Fibroblast of gingiva (primary cell): Measurements from ENCODE around the gene VENTX.

ENCODE experiments used
- DNase-seq: peaks from one replicate; pipeline ENCODE4 v3.0.0-alpha.2; 2011; ENCODE audit warnings: low read depth

The VENTX gene

DNA sequence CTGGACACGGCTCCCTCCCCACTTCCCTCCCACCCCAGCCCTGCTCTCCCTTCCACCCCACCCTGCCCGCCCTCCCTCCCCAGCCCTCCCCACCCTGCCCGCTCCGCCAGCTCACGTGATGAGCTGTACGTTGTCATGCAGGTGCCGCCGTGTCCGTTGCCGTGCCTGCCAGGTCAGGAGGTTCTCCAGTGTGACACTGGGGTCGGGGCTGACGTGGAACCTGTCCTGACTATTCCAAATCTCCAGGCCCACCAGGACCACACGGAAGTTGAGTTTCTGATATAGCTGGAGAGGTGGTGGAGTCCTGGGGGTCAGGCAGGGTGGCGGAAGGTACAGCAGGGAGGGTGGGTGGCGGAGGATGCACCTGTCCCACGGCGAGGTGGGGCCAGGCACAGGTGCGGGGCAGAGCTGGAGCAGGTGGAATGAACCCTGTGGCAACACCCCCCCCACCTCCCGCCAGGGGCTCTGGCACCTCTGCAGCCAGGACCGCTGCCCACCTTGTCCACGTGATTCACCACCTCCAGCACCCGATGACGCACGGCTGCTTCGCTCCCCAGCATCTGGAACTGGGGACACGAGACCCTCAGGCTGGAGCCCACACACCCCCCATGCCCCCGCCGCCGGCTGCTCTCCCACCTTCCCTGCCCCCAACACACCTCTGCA is 34.8 kb downstream of the VENTX start:
- DNase-seq, result no peak

DNA sequence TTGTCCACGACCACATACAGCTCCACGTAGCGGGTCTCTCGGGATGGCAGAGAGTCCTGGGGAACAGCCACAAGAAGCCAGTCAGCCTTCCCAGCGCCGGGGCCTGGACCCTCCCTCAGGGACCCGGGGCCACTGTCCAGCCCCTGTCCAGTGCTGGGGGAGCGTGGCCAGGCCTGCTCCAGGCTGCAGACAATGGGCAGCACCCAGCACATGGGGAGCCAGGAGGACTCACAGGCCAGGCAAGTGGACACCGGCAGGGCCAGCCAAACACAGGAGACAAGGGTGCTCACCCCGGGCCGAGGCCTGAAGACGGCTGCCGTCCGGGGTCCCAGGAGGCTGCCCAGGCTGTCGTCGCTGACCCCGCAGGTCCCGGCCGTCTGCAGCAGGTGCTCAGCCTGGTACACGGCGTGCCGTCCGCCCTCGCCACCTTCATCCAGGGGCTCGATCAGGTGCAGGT is 35.3 kb downstream of the VENTX start:
- no peak for DNase-seq

DNA sequence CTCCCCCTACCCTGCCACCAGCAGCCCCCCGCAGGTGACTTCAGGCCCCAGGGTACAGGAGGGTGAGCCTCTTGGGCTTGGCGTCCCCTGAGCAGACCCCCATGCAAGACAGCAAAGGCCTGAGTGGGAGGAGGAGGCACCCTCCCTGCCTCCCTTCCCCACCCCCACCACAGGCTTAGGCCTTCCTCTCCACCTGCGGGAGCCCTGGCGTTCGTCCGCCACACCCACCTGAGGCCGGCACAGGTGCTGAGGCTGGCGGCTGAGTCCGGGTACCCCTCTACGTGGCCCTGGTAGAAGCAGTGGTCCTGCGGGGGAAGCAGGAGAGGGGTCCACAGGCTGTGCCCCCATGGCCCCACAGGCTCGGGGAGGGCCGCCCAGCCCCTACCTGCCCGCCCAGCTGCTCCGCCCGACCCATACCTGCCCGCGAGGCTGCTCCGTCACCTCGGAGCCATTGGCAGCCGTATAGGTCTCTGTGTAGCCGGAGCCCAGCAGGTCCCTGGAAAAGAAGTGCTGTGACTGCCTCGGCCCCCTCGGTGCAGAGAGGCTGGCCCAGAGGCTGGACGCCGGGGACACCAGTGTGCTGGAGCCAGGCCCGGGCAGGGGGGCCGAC is 36.0 kb downstream of the VENTX start:
- DNase-seq, result no peak

DNA sequence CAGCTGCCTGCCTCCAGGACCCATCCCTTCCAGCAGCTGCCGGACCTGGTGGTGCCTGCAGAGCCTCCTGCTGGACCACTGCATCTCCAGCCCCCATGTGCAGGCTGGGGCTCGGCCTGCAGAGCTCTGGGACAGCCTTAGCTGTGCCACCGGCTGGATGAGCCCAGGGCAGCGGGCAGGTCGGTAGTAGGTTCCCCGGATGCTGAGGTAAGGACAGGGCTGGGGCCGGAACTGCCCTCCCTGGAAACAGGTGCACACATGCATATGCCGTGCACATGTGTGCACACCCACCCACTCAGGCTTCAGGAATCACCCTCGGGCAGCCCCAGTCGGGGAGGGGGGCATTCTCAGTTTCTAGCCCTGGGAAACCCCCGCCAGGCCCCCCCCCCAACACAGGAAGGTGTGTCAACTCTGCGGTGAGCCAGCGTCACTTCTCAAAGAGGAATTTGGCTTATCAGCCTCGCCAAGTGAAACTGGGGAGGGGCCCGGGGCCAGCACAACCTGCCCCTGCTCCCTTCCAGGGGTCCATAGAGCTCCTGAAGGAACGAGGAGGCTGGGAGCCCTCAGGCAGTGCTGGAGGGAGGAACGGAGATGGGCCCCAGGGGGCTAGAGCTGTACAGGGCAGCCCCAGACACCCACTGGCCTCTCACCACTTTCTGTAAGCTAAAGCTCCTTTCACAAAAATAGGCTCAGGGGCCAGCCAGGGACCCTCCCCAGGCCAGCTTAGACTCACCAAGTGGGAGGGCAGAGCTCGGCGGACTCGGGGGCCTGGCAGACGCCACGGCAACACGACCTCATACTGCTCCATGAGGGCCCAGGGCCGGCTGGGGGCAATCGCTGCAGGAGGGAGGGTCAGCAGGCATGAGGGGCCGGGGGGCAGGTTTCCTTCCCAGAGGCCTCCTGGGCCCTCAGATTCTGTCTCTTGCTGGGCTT is 37.4 kb downstream of the VENTX start:
- no peak for DNase-seq

DNA sequence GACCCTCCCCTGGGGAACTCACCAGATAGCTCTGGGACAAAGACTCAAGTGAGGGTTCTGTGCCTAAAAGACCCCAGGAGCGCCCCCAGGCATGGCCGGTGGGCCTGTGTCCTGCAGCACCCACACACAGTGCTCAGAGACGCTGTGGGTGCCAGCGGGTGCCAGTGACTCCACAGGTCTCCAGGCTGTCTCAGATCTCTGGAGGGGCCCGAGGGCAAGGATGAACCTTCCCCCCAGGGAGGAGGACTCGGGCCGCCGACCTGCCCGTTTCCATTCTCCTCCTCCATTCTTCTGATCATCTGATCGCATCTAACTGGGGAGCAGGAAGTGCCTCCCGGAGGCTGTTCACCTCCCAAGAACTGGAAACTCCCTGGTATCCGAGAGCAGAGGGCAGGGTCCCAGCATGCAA is 38.0 kb downstream of the VENTX start:
- no peak for DNase-seq

DNA sequence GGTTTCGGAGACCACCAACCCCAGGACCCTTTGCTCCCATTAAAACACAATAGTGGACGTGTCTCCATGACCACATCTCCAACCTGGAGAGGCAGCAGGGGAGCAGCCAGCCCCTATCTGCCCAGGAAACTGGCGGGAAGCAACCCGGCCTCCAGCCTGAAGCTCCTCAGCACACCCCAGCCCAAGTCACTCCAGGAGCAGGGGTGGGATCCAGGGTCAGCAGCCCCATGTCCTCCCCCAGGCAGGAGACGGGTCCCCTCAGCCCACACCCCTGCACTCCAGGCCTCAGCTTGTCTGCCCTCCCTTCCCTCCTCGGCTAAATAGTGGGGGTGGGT is 38.4 kb downstream of the VENTX start:
- DNase-seq, result no peak

DNA sequence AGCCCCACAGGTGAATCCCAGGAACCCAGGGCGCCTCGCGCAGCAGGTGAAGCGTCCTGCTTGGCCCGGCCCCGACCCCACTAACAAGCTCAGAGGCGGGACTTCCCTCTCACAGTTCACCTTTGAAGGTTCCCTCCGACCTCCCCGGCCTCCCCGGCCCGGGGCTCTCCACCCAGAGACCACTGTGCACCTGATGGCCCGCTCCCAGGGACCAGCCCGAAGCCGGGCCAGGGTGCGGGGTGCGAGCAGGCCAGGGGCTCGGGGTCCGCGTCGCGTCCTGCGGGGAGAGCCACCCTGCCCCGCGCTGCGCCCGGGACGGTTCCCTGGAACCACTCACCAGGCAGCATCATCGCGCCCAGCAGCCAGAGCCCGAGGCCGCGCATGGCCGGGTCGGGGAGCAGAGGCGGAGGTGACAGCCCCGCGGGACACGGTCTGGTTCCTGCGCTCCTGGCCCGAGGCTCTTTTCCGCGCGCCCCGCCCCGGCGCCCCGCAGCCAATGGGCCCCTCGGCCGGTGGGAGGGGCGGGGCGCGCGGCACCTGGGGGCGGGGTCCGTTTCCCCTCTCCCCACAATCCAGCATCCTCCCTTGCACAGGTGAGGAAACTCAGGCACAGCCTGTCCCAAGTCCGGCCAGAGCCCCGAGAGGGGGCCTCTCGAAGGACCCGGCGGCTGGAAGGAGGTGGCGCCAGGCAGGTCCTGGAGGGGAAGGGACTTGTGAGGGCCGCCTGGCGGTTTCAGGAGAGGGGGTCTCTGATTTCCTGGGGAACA is 39.0 kb downstream of the VENTX start, which contains the start of gene ADAM8:
TSS of gene ADAM8 (minus strand) at position 434 of the 767 bp plus-strand sequence. CDS start at position 383, 51 bp downstream.
- DNase-seq, result no peak

DNA sequence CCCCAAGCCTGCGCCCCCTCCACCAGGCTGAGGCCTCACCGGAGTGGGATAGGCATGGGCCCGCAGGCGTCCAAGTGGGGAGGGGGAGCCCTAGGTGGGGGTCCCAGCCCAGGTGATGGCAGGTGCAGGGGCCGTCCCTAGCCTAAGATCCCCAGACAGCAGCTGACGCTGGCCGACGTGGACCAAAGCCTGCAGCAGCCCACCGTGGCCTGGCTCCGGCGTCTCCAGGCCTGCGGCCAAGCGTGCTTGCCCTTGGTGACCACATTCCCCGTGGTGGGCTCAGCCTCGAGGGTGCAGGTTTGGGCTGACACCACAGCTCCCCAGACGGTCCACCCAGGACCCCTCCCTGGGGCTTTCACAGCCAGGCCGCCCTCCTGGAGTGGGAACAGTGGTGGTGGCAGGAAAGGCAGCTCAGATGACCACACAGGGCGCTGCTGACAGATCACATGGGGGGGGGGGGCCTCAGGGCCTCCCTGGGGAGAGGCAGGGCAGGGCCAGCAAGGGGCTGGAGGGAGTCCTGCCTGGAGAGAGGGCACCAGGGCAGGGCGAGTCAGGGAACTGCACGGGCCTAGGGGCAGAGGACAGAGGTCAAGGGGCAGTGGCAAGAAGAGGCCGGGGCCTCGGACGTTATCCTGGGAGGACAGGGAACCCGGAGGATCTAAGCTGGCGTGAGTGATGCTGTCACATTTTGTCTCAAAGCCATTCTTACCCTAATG is 39.8 kb downstream of the VENTX start:
- DNase-seq, result no peak

DNA sequence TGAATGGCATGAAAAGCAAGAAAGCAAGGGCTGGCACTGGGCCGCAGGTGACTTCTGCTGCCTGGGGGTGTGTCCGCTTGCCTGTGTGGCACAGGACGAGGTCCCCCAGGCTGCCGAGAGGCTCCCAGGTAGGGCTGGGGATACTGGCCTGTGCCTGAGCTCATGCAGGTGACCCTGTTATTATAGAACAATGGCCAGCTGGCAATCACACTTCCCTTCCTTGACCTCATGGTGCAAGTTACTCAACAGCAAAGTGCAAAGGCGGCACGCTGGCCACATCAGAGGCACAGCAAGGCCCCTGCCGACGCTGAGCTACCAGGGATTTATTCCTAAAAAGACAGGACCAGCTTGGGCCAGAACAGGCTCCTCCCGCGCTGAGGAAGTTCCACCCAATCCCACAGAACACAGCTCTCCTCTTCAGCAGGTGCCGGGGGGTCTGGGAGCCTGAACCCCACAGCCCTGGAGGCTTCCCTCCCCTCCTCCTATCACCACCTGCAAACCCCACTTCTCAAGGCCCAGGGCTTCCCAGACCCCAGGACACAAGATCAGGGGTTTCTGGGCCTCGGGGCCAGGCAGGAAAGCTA is 40.4 kb downstream of the VENTX start:
- DNase-seq, result no peak

DNA sequence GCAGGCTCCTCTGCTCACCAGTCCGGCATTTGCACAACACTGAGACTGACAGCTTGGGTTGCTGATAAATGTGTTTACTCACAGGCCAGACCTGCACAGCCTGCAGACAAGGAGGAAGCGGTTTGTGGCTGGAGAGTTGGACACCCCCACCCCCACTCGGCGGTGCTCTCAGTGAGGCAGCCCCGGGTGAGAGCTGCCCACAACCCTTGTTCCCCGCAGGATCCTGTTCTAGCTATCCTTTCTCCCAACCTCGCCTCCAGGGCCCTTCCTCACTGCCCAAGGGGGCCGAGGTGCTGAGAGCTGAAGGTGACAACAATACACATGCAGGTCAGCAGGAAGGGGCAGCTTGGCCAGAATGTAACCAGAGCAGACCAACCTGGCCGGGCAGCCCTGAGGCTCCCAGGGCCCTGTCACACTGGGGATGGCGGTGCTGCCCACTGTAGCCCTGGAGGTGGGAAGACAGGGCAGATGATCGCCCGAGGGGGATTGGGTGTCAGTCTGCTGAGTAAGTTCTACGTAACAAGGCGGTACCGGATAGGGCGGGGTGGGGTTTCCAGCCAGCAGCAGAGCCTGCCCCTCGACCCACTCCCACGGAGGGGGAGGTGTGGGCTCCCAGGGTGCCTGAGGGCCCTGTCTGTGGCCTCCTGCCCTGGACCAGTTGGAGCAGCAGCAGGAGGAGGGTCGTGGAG is 41.1 kb downstream of the VENTX start:
- DNase-seq, result no peak

DNA sequence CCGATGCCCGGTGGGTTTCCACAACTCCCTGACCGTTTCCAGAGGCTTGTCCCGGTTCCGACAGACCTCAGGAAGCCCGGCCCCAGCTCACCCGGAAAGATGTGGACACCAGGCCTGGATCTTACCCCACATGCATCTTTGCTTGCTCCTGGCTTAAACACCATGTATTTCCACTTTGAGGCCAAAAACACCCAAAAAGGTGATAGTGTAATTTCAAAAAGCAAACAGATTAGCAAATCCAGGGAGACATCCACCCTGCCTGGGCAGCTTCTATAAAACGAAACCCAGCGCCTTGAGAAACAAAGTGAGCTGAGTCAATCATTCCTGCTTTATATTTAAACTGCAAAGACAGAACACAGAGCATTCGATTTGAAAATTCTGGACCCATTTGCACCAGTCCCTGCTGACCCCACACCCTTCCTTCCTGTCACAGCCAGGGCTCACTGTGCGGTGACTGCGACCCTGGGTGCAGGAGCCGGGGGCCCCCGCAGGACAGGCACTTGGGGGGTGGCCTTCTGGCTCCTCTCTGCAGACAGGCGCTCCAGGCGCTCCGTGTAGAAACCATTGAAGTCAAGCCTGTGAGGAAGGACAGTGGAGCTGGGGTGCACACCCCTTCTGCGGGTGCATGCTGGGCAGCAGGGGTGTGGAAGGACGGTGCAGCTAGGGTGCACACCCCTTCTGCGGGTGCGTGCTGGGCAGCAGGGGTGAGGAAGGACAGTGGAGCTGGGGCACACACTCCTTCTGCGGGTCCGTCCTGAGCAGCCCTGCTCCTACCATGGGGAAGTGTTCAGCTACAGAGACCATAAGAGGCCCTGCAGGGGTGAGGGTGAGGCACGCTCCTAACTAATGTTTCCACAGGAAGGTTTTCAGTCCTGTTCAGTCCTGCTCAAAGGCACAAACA is 41.9 kb downstream of the VENTX start:
- DNase-seq, result no peak

DNA sequence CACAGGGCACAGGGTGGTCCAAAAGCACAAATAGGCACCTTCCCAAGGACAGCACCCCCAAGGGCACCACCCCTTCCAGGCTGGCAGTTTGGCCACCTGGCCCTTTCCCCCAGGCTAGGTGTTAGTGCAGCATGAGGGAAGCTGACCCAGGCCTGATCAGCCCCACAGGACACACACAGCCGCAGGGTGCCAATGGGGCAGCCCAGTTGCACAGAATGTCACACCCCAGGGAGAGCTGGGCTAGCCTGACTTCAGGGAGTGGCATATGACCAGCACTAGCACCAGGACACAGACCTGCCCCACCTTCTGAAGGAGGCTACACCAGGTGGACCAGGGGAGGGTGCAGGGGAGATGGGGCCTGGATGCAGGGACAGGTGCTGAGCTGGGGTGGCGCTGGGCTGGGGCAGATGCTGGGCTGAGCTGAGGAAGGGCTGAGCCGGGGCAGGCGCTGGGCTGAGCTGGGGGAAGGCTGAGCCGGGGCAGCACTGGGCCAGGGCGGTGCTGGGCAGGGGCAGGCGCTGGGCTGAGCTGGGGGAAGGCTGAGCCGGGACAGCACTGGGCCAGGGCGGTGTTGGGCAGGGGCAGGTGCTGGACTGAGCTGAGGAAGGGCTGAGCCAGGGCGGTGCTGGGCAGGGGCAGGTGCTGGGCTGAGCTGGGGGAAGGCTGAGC is 42.9 kb downstream of the VENTX start:
- no peak for DNase-seq

DNA sequence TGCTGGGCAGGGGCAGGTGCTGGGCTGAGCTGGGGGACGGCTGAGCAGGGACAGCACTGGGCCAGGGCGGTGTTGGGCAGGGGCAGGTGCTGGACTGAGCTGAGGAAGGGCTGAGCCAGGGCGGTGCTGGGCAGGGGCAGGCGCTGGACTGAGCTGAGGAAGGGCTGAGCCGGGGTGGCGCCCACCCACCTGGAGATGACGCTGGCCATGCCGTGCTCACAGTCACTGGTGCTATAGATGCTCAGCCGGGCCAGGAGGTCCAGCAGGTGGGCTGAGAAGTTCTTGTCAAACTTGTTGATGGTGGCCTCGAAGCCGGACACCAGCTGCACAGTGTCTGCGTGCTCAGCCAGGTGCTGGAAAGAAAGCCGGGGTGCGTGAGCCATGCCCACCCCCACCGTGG is 43.4 kb downstream of the VENTX start:
- DNase-seq, result no peak

DNA sequence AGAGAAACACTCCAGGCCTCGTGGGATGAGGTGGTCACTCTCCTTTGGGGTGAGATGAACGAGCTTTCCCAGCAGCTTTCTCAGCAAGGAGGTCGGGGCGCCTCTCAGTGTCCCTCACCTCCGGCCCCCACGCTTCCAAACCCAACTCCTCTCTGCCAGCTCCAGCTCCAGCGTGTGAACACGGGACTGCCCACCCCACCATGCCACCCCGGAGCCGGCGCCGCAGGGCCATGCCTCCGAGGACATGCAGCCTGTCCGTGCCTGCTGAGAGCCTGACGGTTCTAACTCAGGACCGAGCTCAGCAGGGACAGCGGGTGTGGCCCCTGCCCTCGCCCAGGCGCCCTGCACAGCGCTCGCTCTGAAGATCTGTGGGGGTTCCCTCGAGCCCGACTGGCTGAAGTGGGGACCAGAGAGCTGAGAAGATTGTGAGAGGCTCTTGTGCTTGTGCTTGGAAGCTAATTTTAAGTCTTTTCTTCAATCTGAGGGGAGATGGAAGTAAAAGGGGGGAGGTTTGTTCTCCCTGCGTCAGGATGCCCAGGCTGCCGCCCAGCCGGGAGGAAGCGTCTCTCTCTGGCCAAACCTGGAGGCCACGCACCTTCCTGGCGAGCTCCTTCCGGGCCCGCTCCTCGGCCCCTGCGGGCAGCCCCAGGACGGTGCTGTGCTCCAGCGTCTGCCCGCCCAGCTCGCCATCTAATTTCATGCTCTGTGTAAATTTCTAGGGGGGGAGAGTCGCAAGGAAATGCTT is 44.1 kb downstream of the VENTX start:
- no peak for DNase-seq

DNA sequence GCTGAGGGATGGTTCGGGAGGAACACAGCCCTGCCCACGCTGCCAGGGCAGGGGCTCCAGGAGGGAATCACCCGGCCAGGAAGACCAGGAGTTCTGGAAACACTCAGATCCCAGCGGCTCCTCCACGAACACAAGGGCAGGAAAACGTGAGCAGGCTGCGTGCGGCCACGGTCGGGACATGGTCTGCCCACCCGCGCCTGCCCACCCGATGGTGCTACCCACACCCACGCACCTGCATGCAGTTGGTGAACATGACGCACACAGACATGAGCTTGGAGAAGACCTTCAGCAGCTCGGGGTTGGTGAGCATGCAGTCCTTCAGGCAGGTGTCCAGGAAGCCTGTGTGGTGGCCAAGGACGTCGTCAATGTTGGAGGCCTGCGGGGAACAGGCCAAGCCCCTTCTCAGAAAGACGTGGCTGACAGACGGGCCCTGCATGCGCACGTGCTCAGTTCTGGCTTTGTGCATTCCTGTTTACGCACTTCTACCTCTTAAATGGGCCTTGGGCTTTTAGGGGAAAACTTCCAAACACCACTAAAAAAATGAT is 45.3 kb downstream of the VENTX start:
- DNase-seq, result no peak

DNA sequence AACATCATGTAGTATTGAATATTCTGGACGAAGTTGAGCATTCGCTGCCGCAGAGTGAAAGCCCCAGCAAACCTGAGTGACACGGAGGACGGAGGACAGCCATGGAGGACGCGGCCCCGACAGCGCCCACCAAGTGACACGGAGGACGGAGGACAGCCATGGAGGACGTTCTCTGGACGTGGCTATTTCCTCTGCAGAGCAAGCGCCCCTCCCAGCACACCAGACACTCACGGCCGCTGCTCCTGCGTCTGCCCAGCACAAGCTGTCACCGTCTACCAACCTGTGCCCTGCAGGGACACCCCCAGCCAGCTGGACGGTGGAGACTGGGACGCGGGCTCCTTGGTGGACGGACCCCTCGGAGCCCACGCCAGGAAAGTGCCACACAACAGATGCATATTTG is 46.3 kb downstream of the VENTX start:
- no peak for DNase-seq

DNA sequence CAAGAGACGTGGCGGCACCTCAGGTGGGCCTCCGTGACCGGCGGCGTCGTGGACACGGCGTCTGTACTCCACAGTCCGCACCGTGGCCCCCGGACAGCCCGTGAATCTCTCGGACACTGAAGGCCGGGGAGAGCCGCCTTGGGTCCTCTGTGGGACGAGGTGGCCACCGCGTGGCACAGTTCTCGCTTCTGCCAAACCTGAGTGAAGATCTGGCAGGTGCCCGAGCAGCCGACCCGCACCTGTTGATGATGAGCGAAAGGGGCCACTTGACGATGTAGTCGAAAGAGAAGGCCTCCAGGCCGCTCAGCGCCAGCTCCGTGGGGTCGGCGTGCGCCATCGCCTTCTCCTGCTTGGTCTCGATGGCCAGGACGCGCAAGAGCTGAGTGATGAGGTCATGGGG is 47.6 kb downstream of the VENTX start:
- DNase-seq, result no peak

DNA sequence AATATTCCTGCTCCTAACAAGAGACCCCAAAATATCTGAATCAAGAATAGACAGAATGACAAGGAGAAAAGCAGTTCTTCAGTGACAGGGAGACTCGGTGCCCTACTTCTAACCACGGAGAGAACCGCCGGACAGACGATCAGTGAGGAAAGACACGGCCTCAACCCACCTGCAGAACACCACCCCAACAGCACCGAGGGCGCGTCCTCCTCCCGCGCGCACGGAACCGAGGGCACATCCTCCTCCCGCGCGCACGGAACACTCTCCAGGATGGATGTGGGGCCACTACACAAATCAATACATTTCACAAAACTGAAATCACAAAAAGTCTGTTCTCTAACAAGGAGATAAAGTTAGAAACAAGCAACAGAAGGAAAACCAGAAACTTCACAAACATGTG is 48.7 kb downstream of the VENTX start:
- DNase-seq, result no peak
